Adrenal gland (tissue), 12 donors: ENCODE data around the gene TRMU. TPM values are rescaled to one million over a fixed set of nuclear protein-coding genes. Genes with fewer than 3 reads are reported as not detected.

Experiments used
- DNase-seq, 7 donors: peaks; one replicate each; pipeline ENCODE4 v3.0.0-alpha.2; 2019 to 2020
- H3K27ac ChIP-seq, 5 donors: fragments of 200-600 bp; sonication (generic) in 4 of 5; 1 replicate in 3 of 5; 2 replicates in 2 of 5; pipeline versions ENCODE4 v1.5.1 to v1.8.0; 2016 to 2020; ENCODE audit warnings: mild to moderate bottlenecking in 1 of 5
- H3K27me3 ChIP-seq: fragments of 200-600 bp; 2 replicates; pipeline ENCODE4 v1.8.0; 2021
- H3K36me3 ChIP-seq, 2 donors: fragments of 200-600 bp; replicated peaks in 1 of 2; 1 replicate in 1 of 2; 2 replicates in 1 of 2; pipeline versions ENCODE4 v1.5.1 to v1.8.0; 2018 to 2022
- H3K4me1 ChIP-seq, 2 donors: fragments of 200-600 bp; replicated peaks in 1 of 2; 1 replicate in 1 of 2; 2 replicates in 1 of 2; pipeline versions ENCODE4 v1.5.1 to v1.8.0; 2018 to 2021
- H3K4me3 ChIP-seq, 4 donors: fragments of 200-600 bp; sonication (generic) in 3 of 4; one replicate each; pipeline ENCODE4 v1.5.1; 2016 to 2018
- H3K9me3 ChIP-seq, 3 donors: fragments of 200-600 bp; sonication (generic) in 1 of 3; replicated peaks in 1 of 3; 1 replicate in 2 of 3; 2 replicates in 1 of 3; pipeline versions ENCODE4 v1.5.1 to v1.8.0; 2016 to 2021
- POLR2A ChIP-seq, 2 donors: fragments of 450-650 bp; IDR thresholded peaks; one replicate each; pipeline ENCODE4 v1.6.1; 2017; ENCODE audit warnings: antibody characterized with exemption in 2 of 2, mild to moderate bottlenecking in 2 of 2, moderate library complexity in 1 of 2
- WGBS, 4 donors: extraction: QIAGEN DNeasy Blood & Tissue Kit in 2 of 4; methylation state at CpG; one replicate each; pipeline versions ENCODE4 v1.1.5 to v1.1.7; 2013 to 2017; 5-methylcytosine and 5-hydroxymethylcytosine counted together
- intact Hi-C, 2 donors: fragments of 100-400 bp; cut with DNase I; formaldehyde crosslinking; loops; one replicate each; pipeline versions ENCODE4 v1.14.1 to v1.15.0; 2022 to 2023
- polyA plus RNA-seq, 3 donors: library from polyadenylated mRNA; stranded (reverse); fragments of 200-250 nt in 2 of 3; fragments of 350-450 nt in 1 of 3; fragmentation: Illumina TruSeq in 1 of 3; extraction: RNeasy Lipid Tissue Mini Kit (QIAGEN cat#74804) in 1 of 3; gene quantifications; one replicate each; pipeline ENCODE4 v1.2.3, GENCODE V29; 2013 to 2014
- total RNA-seq, 9 donors: library from RNA; depleted of rRNA in 4 of 9; stranded (reverse); fragments of >200 nt in 4 of 9; fragments of 120-200 nt in 1 of 9; fragmentation: NEBNext Ultra II Directional in 1 of 9; extraction: Animal tissue kit (Norgen Biotek cat#: 25700) in 1 of 9; gene quantifications; one replicate each; pipeline versions ENCODE4 v1.1.0 to v1.2.4, GENCODE V29; 2013 to 2023
- TF ChIP-seq, protein P1 (sequence below), 6 experiments: fragments of 450-650 bp in 4 of 6; fragments of 200-600 bp in 2 of 6; sonication (generic) in 1 of 6; IDR thresholded peaks; 1 replicate in 5 of 6; 2 replicates in 1 of 6; pipeline versions ENCODE4 v1.5.1 to v1.8.0; 2016 to 2021; ENCODE audit warnings: antibody characterized with exemption in 6 of 6, mild to moderate bottlenecking in 2 of 6, moderate library complexity in 1 of 6
- donor health status: healthy with polysubstance abuse.
- donor health status: Bipolar disorder and iron deficiency.
- donor health status: DM: yes; HTN: yes; CAD: no.
- donor health status: DM: no; HTN: no; CAD: no.
- donor health status: DM: no; HTN: no; CAD: no.
- donor health status: DM: yes; HTN: yes; CAD: no.

TRMU gene
- total and polyA plus RNA-seq, 12 donors, result 20.2 to 107 (median 36.5) TPM

DNA sequence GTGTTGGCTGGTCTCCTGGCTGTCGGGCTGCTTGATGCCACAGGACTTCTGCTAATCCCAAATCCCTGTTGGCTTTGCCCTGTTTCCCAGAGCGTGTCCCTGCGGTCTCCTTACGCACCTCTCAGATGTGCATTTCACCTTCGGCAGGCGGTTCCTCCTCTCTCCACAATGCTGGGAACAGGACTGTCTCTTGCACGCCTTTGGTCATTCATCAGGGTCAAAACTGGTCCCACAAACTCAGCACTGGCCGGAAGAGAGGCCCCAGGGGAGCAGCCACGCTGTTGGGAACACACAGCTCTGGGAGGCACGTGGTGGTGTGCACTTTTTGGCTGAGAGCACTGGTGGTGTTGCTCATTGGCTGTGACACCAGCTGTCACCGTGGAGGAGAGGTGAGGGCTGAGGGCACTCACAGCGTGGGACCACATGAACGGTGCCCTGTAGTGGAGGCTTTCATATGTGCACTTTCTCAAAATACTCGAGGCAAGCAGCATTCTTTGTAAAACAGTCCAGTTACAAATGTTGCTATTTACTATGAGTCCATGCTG lies 15.3 kb upstream of the TRMU start:
- Histone ChIP-seq H3K36me3 (no peaks in the 10 kb centered on the region), H3K4me3 (no peak overlapping the region), H3K27me3 (no peaks in the 10 kb centered on the region), H3K4me1 (no peaks in the 10 kb centered on the region), H3K27ac (no peak overlapping the region), H3K9me3 (no peaks in the 10 kb centered on the region)
- intact Hi-C loops, result no loop called here
- no peak for TF ChIP-seq POLR2A (IDR thresholded peaks at IDR 0.05)
- TF ChIP-seq, protein P1, sequence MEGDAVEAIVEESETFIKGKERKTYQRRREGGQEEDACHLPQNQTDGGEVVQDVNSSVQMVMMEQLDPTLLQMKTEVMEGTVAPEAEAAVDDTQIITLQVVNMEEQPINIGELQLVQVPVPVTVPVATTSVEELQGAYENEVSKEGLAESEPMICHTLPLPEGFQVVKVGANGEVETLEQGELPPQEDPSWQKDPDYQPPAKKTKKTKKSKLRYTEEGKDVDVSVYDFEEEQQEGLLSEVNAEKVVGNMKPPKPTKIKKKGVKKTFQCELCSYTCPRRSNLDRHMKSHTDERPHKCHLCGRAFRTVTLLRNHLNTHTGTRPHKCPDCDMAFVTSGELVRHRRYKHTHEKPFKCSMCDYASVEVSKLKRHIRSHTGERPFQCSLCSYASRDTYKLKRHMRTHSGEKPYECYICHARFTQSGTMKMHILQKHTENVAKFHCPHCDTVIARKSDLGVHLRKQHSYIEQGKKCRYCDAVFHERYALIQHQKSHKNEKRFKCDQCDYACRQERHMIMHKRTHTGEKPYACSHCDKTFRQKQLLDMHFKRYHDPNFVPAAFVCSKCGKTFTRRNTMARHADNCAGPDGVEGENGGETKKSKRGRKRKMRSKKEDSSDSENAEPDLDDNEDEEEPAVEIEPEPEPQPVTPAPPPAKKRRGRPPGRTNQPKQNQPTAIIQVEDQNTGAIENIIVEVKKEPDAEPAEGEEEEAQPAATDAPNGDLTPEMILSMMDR (IDR thresholded peaks at IDR 0.05), result no peak
- WGBS, 4 donors, result 92 to 96% (median 95%) methylated on average over 9 to 14 of the region's 14 CpGs
- no peak for DNase-seq

DNA sequence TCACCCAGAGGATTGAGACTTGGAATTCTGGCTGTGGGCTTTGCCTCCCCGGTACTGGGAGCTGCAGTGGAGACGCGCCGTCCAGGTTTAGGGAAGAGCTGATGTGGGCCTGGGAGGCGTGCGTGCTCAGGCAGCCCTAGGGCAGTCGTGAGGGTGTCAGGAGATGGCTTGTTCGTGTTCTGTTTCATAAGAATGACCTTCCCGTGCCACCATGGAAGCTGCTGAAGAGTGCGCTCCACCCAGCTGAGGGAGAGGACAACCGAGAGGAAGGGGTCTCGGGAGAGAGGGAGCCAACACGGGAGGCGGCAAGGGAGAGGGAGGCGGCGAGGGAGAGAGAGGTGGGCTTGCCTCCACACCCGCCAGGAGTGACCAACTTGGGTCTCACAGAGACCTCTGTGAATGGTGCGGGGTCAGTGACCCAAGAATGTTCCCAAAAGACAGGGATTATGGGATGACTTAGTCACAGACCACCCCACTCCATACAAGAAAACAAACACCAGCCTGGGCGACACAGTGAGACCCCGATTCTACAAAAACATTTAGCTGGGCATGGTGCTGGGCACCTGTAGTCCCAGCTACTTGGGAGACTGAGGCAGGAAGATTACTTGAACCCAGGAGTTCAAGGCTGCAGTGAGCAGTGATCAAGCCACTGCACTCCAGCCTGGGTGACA lies 14.7 kb upstream of the TRMU start:
- 97 to 98% (median 97%) methylated on average over 20 of the region's 20 CpGs for WGBS, 4 donors
- H3K9me3 ChIP-seq, result no peaks in the 10 kb centered on the region
- no peak overlapping the region for H3K27ac ChIP-seq
- DNase-seq, result no peak
- no peaks in the 10 kb centered on the region for H3K36me3 ChIP-seq
- intact Hi-C loops, result no loop called here
- no peaks in the 10 kb centered on the region for H3K27me3 ChIP-seq
- no peaks in the 10 kb centered on the region for H3K4me1 ChIP-seq
- no peak overlapping the region for H3K4me3 ChIP-seq
- no peak for TF ChIP-seq POLR2A (IDR thresholded peaks at IDR 0.05)
- TF ChIP-seq, protein P1 (IDR thresholded peaks at IDR 0.05), result no peak

DNA sequence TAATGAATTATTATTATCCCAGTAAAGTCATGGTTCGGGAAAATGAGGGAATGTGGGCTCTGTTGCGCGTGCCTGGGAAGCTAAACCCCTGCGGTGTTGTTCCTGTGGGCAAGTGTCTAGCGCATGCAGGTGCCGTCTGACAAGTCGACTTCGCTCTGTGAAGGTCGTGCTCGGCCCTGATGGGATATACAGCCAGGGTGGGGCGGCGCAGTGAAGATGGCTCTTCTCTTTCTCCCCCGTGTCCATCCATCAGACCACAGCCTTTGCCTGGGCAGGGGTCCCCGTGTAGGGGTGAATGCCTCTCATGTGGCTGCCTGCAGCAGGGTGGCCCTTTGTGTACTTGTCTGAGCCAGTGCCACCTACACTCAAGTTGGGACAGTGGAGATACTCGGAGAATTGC lies 12.8 kb upstream of the TRMU start:
- intact Hi-C loops, result no loop called here
- WGBS, 4 donors, result 93 to 98% (median 96%) methylated on average over 13 to 15 of the region's 15 CpGs
- H3K4me1 ChIP-seq, result no peaks in the 10 kb centered on the region

DNA sequence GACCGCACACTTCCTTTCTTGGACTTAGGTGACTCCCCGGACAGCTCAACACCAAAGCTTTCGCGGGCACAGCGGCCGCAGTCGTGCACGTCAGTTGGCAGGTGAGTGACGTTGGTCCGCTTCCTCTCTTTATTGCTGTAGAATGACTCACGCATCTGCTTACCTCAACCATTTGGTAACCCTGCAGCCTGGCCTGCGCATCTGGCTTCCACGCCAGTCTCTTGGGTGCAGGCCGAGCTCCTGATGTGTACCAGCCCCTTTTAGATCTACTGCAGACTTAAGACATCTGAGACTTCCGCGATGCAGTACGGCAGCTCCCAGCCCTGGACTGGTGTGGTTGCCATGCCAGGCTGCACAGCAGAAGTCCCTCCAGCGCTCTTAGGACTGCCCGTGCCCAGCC lies 12.4 kb upstream of the TRMU start:
- H3K36me3 ChIP-seq, result no peaks in the 10 kb centered on the region
- no peaks in the 10 kb centered on the region for H3K9me3 ChIP-seq
- no peak overlapping the region for H3K4me3 ChIP-seq
- no peaks in the 10 kb centered on the region for H3K4me1 ChIP-seq
- H3K27me3 ChIP-seq, result no peaks in the 10 kb centered on the region
- no peak for TF ChIP-seq POLR2A (IDR thresholded peaks at IDR 0.05)
- TF ChIP-seq, protein P1 (IDR thresholded peaks at IDR 0.05), result no peak
- DNase-seq, result no peak
- WGBS, 4 donors, result 95 to 98% (median 97%) methylated on average over 16 to 19 of the region's 19 CpGs
- intact Hi-C loops, result no loop called here
- H3K27ac ChIP-seq, result no peak overlapping the region

More for the DNA sequence above, 12.8 kb upstream of the TRMU start:
- H3K9me3 ChIP-seq, result no peaks in the 10 kb centered on the region
- H3K4me3 ChIP-seq, result no peak overlapping the region
- DNase-seq, result no peak
- TF ChIP-seq, protein P1 (IDR thresholded peaks at IDR 0.05), result no peak
- TF ChIP-seq POLR2A (IDR thresholded peaks at IDR 0.05), result no peak
- no peaks in the 10 kb centered on the region for H3K36me3 ChIP-seq
- H3K27ac ChIP-seq, result no peak overlapping the region
- H3K27me3 ChIP-seq, result no peaks in the 10 kb centered on the region
